AG09309 (cell line): ENCODE results near the gene TMEM108.

Experiments
- DNase-seq: peaks from one replicate; pipeline ENCODE4 v3.0.0-alpha.2; 2010; ENCODE audit warnings: low read depth
- H3K4me3 ChIP-seq: 2 replicates; pipeline ENCODE4 v1.5.1; 2011; ENCODE audit warnings: mild to moderate bottlenecking, low read depth, low read length, moderate library complexity; ENCODE audit not compliant: control insufficient read depth
- CTCF ChIP-seq: IDR thresholded peaks from 2 replicates; pipeline ENCODE4 v1.5.1; 2011; ENCODE audit warnings: mild to moderate bottlenecking, low read depth, low read length, inconsistent platforms; ENCODE audit not compliant: insufficient read depth, control insufficient read depth; ENCODE audit errors: missing control alignments

Gene TMEM108

GRCh38 chr3:133196527-133196926, 158.3 kb downstream of the TMEM108 start:
- TF ChIP-seq CTCF: no peak
- no peak for DNase-seq
- H3K4me3 ChIP-seq: no peak overlapping the region

GRCh38 chr3:133197619-133198018, 159.4 kb downstream of the TMEM108 start:
- TF ChIP-seq CTCF: no peak
- H3K4me3 ChIP-seq: no peak overlapping the region
- DNase-seq: no peak

- H3K4me3 ChIP-seq: no peak overlapping the region
- no peak for DNase-seq
- TF ChIP-seq CTCF: no peak
Observed at GRCh38 chr3:133206921-133207320, 168.7 kb downstream of the TMEM108 start.

- H3K4me3 ChIP-seq: no peak overlapping the region
- TF ChIP-seq CTCF: no peak
- no peak for DNase-seq
Observed at GRCh38 chr3:133208184-133208583, 170.0 kb downstream of the TMEM108 start.

- H3K4me3 ChIP-seq: no peak overlapping the region
- peak; percentile 61 for DNase-seq
Observed at GRCh38 chr3:133209871-133210550, 171.8 kb downstream of the TMEM108 start.

GRCh38 chr3:133210656-133211055, 172.5 kb downstream of the TMEM108 start:
- TF ChIP-seq CTCF: no peak
- DNase-seq: no peak
- H3K4me3 ChIP-seq: no peak overlapping the region

More at GRCh38 chr3:133209871-133210550, 171.8 kb downstream of the TMEM108 start:
- no peak for TF ChIP-seq CTCF
